IMR-90 (cell line): ENCODE data around the gene ZNF627. TPM values are rescaled to one million over a fixed set of nuclear protein-coding genes. Genes with fewer than 3 reads are reported as not detected.

ENCODE experiments used
- ATAC-seq: fragments of 200-7000 bp; cut with Tn5 transposase; 2 replicates; pipeline ENCODE4 v1.9.1; 2020; ENCODE audit warnings: low read depth, mild to moderate bottlenecking, moderate library complexity
- BruUV-seq: library from RNA; stranded (reverse); fragments of 400-500 nt; replicated peaks from 2 replicates; lab custom pipeline; 2021; lab: Mats Ljungman, UMichigan
- CTCF ChIA-PET: fragments of 300-600 bp; formaldehyde crosslinking; extraction: SDS; loops from one replicate; lab custom pipeline; 2021; ENCODE audit warnings: antibody characterized with exemption; lab: Yijun Ruan, JAX
- POLR2A ChIA-PET: fragments of 300-600 bp; sonication (Branson Sonifier 250); formaldehyde crosslinking; loops from one replicate; lab custom pipeline; 2022; ENCODE audit warnings: antibody characterized with exemption; ENCODE audit not compliant: unreplicated experiment; lab: Charles Lee
- DNase-seq: peaks from one replicate; pipeline ENCODE4 v3.0.0; 2013
- H2AFZ ChIP-seq: replicated peaks from 2 replicates; pipeline ENCODE3; 2013; ENCODE audit warnings: low read length, mild to moderate bottlenecking; ENCODE audit not compliant: poor library complexity
- H2AK5ac ChIP-seq: 2 replicates; pipeline ENCODE4 v1.6.1; 2013; ENCODE audit warnings: low read depth, low read length, inconsistent platforms
- H2AK9ac ChIP-seq: replicated peaks from 2 replicates; pipeline ENCODE3; 2013; ENCODE audit warnings: mild to moderate bottlenecking, low read depth, low read length, moderate library complexity; ENCODE audit not compliant: poor library complexity
- H2BK120ac ChIP-seq: 2 replicates; pipeline ENCODE4 v1.6.1; 2013; ENCODE audit warnings: low read depth, low read length, inconsistent platforms
- H2BK15ac ChIP-seq: 3 replicates; pipeline ENCODE4 v1.6.1; 2013; ENCODE audit warnings: low read depth, low read length, inconsistent platforms
- H2BK20ac ChIP-seq: 2 replicates; pipeline ENCODE4 v1.6.1; 2013; ENCODE audit warnings: low read depth, mild to moderate bottlenecking, inconsistent platforms, low read length, moderate library complexity
- H2BK5ac ChIP-seq: 2 replicates; pipeline ENCODE4 v1.6.1; 2013; ENCODE audit warnings: mild to moderate bottlenecking, low read depth, low read length, inconsistent platforms; ENCODE audit not compliant: poor library complexity, severe bottlenecking
- H3K14ac ChIP-seq: replicated peaks from 2 replicates; pipeline ENCODE4 v1.6.1; 2013; ENCODE audit warnings: low read depth, low read length, inconsistent platforms
- H3K18ac ChIP-seq: 2 replicates; pipeline ENCODE4 v1.6.1; 2013; ENCODE audit warnings: low read depth, low read length, control low read depth
- H3K23ac ChIP-seq: 2 replicates; pipeline ENCODE4 v1.6.1; 2013; ENCODE audit warnings: low read depth, low read length, inconsistent platforms
- H3K27ac ChIP-seq: 2 replicates; pipeline ENCODE4 v1.5.1; 2013; ENCODE audit warnings: mild to moderate bottlenecking, control low read depth, low read length; ENCODE audit not compliant: insufficient read depth
- H3K27me3 ChIP-seq: 2 replicates; pipeline ENCODE4 v1.6.1; 2013; ENCODE audit warnings: low read length; ENCODE audit not compliant: control insufficient read depth, insufficient read depth
- H3K36me3 ChIP-seq: 2 replicates; pipeline ENCODE4 v1.6.1; 2013; ENCODE audit warnings: low read length, mixed read lengths; ENCODE audit not compliant: control insufficient read depth, insufficient read depth
- H3K4ac ChIP-seq: 2 replicates; pipeline ENCODE4 v1.6.1; 2013; ENCODE audit warnings: low read depth, low read length, inconsistent platforms
- H3K4me1 ChIP-seq: 2 replicates; pipeline ENCODE4 v1.6.1; 2013; ENCODE audit warnings: low read length, mixed read lengths; ENCODE audit not compliant: control insufficient read depth, insufficient read depth
- H3K4me2 ChIP-seq: 2 replicates; pipeline ENCODE4 v1.6.1; 2013; ENCODE audit warnings: low read depth, mild to moderate bottlenecking, control low read depth, low read length, moderate library complexity
- H3K4me3 ChIP-seq: 2 replicates; pipeline ENCODE4 v1.5.1; 2013; ENCODE audit warnings: low read depth, mild to moderate bottlenecking, control low read depth, low read length, moderate library complexity; ENCODE audit not compliant: insufficient read depth
- H3K56ac ChIP-seq: 2 replicates; pipeline ENCODE4 v1.6.1; 2013; ENCODE audit warnings: low read length, inconsistent platforms; ENCODE audit not compliant: insufficient read depth; ENCODE audit errors: extremely low read depth
- H3K79me1 ChIP-seq, 2 experiments: 2 replicates each; pipeline ENCODE4 v1.6.1; 2013; ENCODE audit warnings: low read length in 2 of 2, inconsistent platforms in 1 of 2, low read depth in 1 of 2
- H3K9ac ChIP-seq: 2 replicates; pipeline ENCODE4 v1.6.1; 2013; ENCODE audit warnings: low read depth, low read length, control low read depth
- H3K9me1 ChIP-seq: 2 replicates; pipeline ENCODE4 v1.6.1; 2013; ENCODE audit warnings: low read length, inconsistent platforms; ENCODE audit not compliant: insufficient read depth
- H3K9me3 ChIP-seq: 2 replicates; pipeline ENCODE4 v1.6.1; 2013; ENCODE audit warnings: low read length; ENCODE audit not compliant: control insufficient read depth, insufficient read depth
- H4K20me1 ChIP-seq: 2 replicates; pipeline ENCODE4 v1.6.1; 2013; ENCODE audit warnings: low read length, inconsistent platforms; ENCODE audit not compliant: insufficient read depth
- H4K5ac ChIP-seq: 2 replicates; pipeline ENCODE4 v1.6.1; 2013; ENCODE audit warnings: mild to moderate bottlenecking, low read depth, low read length, control low read depth
- H4K8ac ChIP-seq, 2 experiments: 2 replicates each; pipeline ENCODE4 v1.6.1; 2013; ENCODE audit warnings: low read depth in 2 of 2, low read length in 2 of 2, control low read depth in 1 of 2, inconsistent platforms in 1 of 2
- H4K91ac ChIP-seq: 2 replicates; pipeline ENCODE4 v1.6.1; 2013; ENCODE audit warnings: low read depth, low read length, inconsistent platforms; ENCODE audit not compliant: insufficient read depth
- BHLHE40 ChIP-seq: fragments of 150-350 bp; IDR thresholded peaks from 2 replicates; pipeline ENCODE4 v1.6.1; 2016; ENCODE audit warnings: mild to moderate bottlenecking, low read depth, low read length
- CEBPB ChIP-seq: IDR thresholded peaks from 2 replicates; pipeline ENCODE4 v1.6.1; 2012; ENCODE audit warnings: low read depth, low read length, improper control_type of control experiment
- CHD1 ChIP-seq: IDR thresholded peaks from 2 replicates; pipeline ENCODE4 v1.6.1; 2012; ENCODE audit warnings: low read depth, low read length, improper control_type of control experiment
- CTCF ChIP-seq: conservative IDR thresholded peaks from 2 replicates; pipeline ENCODE4 v1.5.1; 2012; ENCODE audit warnings: mild to moderate bottlenecking, low read depth, low read length, improper control_type of control experiment
- FOS ChIP-seq: fragments of 150-350 bp; IDR thresholded peaks from 2 replicates; pipeline ENCODE4 v1.6.1; 2016; ENCODE audit warnings: low read depth, low read length
- MAFK ChIP-seq: IDR thresholded peaks from 2 replicates; pipeline ENCODE4 v1.6.1; 2012; ENCODE audit warnings: low read depth, low read length, improper control_type of control experiment
- MAZ ChIP-seq: IDR thresholded peaks from 2 replicates; pipeline ENCODE4 v1.6.1; 2012; ENCODE audit warnings: low read depth, mild to moderate bottlenecking, low read length, improper control_type of control experiment, moderate library complexity, borderline replicate concordance
- MXI1 ChIP-seq: IDR thresholded peaks from 2 replicates; pipeline ENCODE4 v1.6.1; 2012; ENCODE audit warnings: low read depth, mild to moderate bottlenecking, low read length, moderate library complexity, borderline replicate concordance
- NFE2L2 ChIP-seq: fragments of 150-350 bp; IDR thresholded peaks from 2 replicates; pipeline ENCODE4 v1.6.1; 2016; ENCODE audit warnings: low read depth, mild to moderate bottlenecking, low read length
- POLR2A ChIP-seq: IDR thresholded peaks from 2 replicates; pipeline ENCODE4 v1.6.1; 2012; ENCODE audit warnings: mild to moderate bottlenecking, low read depth, low read length
- RAD21 ChIP-seq: IDR thresholded peaks from 2 replicates; pipeline ENCODE4 v1.6.1; 2012; ENCODE audit warnings: low read length, improper control_type of control experiment
- RCOR1 ChIP-seq: IDR thresholded peaks from 2 replicates; pipeline ENCODE4 v1.6.1; 2012; ENCODE audit warnings: mild to moderate bottlenecking, low read length, improper control_type of control experiment; ENCODE audit not compliant: insufficient replicate concordance
- RFX5 ChIP-seq: IDR thresholded peaks from 2 replicates; pipeline ENCODE4 v1.8.0; 2012; ENCODE audit warnings: low read depth, mild to moderate bottlenecking, low read length, moderate library complexity
- SMC3 ChIP-seq: fragments of 150-350 bp; IDR thresholded peaks from 2 replicates; pipeline ENCODE4 v1.6.1; 2016; ENCODE audit warnings: low read depth, mild to moderate bottlenecking, antibody characterized with exemption, low read length, moderate library complexity
- USF2 ChIP-seq: fragments of 150-350 bp; IDR thresholded peaks from 2 replicates; pipeline ENCODE4 v1.6.1; 2017; ENCODE audit warnings: mild to moderate bottlenecking, antibody characterized with exemption, low read length, low read depth
- WGBS, 2 experiments: methylation state at CpG; one replicate each; pipeline versions ENCODE4 v1.1.5 to v1.1.7; 2013; ENCODE audit warnings: missing lambda C conversion rate in 2 of 2; ENCODE audit not compliant: insufficient read length in 1 of 2; ENCODE audit errors: extremely low coverage in 2 of 2; 5-methylcytosine and 5-hydroxymethylcytosine counted together
- dilution Hi-C: fragments of 300-500 bp; cut with HindIII; formaldehyde crosslinking; loops from one replicate; pipeline ENCODE4 v1.14.3; 2018; ENCODE audit warnings: low sequenced_read_pairs; ENCODE audit not compliant: unreplicated experiment
- in situ Hi-C: fragments of 300-500 bp; cut with MboI; formaldehyde crosslinking; loops from 3 replicates; pipeline ENCODE4 v1.14.3; 2019; ENCODE audit warnings: low sequenced_read_pairs, inconsistent platforms, mixed read lengths
- intact Hi-C: fragments of 100-400 bp; cut with micrococcal nuclease; formaldehyde crosslinking; loops from 2 replicates; pipeline ENCODE4 v1.10.0; 2022
- polyA plus RNA-seq, 3 experiments: library from polyadenylated mRNA; depleted of rRNA; stranded (reverse); fragments of >200 nt; gene quantifications; 2 replicates each; pipeline ENCODE4 v1.2.3, GENCODE V29; 2012; ENCODE audit warnings: low replicate concordance in 1 of 3
- total RNA-seq: library from RNA; depleted of rRNA; stranded (reverse); fragments of >200 nt; gene quantifications from 2 replicates; pipeline ENCODE4 v1.2.3, GENCODE V29; 2012
- TF ChIP-seq, protein P1 (sequence below): fragments of 150-350 bp; IDR thresholded peaks from 2 replicates; pipeline ENCODE4 v1.6.1; 2016; ENCODE audit warnings: low read depth, mild to moderate bottlenecking, low read length, moderate library complexity, borderline replicate concordance

The ZNF627 gene
- total and polyA plus RNA-seq, 2 of the 4 experiments (the other 2 are of a cell fraction): 6.3 to 34.4 TPM

DNA sequence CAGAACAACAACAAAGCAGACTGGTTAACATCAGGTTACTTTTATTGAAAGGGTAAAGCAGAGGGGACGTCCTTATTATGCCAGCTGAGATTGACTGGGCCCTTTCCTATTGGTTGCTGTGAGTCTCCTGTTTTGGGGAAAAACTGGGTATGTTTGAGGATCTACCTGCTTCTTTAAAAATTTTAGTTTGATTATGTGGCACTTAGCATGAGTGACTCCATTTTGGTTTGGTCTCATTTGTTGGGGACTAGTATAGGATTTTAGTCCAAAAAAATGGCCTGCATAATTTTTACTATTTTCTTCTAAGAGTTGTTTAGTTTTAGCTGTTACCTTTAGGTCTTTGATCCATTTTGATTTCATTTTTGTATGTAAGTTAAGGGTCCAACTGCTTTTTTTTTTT, 14.4 kb downstream of the ZNF627 start:
- no peak overlapping the region for H3K56ac ChIP-seq
- dilution Hi-C loops: no loop called here
- H2AK9ac ChIP-seq: no peak overlapping the region
- in situ Hi-C loops: no loop called here
- DNase-seq (no peak), ATAC-seq (no peak)
- no peaks in the 10 kb centered on the region for H3K4me1 ChIP-seq
- H3K27me3 ChIP-seq: no peaks in the 10 kb centered on the region
- H3K9ac ChIP-seq: no peak overlapping the region
- WGBS, 2 experiments: no CpG with 5 or more reads among the region's 1 CpG
- no peak overlapping the region for H2AK5ac ChIP-seq
- H4K20me1 ChIP-seq: peaks cover 31% of the 10 kb centered on the region
- no peak overlapping the region for H3K4ac ChIP-seq
- peaks cover 46 to 51% of the 10 kb centered on the region in 2 experiments for H3K79me1 ChIP-seq
- H4K91ac ChIP-seq: no peak overlapping the region
- H3K18ac ChIP-seq: no peak overlapping the region
- no peak overlapping the region for H2AFZ ChIP-seq
- no peak overlapping the region for H2BK120ac ChIP-seq
- intact Hi-C loops: no loop called here
- H3K14ac ChIP-seq: no peak overlapping the region
- TF ChIP-seq POLR2A (no peak), CTCF (no peak), CHD1 (no peak), NFE2L2 (no peak), FOS (no peak), MAZ (no peak), RFX5 (no peak), CEBPB (no peak), MXI1 (no peak), RAD21 (no peak), SMC3 (no peak), RCOR1 (no peak), USF2 (no peak), BHLHE40 (no peak), MAFK (no peak)
- TF ChIP-seq, protein P1, sequence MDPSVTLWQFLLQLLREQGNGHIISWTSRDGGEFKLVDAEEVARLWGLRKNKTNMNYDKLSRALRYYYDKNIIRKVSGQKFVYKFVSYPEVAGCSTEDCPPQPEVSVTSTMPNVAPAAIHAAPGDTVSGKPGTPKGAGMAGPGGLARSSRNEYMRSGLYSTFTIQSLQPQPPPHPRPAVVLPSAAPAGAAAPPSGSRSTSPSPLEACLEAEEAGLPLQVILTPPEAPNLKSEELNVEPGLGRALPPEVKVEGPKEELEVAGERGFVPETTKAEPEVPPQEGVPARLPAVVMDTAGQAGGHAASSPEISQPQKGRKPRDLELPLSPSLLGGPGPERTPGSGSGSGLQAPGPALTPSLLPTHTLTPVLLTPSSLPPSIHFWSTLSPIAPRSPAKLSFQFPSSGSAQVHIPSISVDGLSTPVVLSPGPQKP: no peak
- H3K27ac ChIP-seq: no peak overlapping the region
- H3K23ac ChIP-seq: no peak overlapping the region
- POLR2A ChIA-PET: no interaction called here
- H3K4me2 ChIP-seq: no peak overlapping the region
- no peak overlapping the region for H2BK5ac ChIP-seq
- H3K9me1 ChIP-seq: no peaks in the 10 kb centered on the region
- CTCF ChIA-PET: no interaction called here
- no peak overlapping the region for H3K4me3 ChIP-seq
- no TSS peak for BruUV-seq
- no peak overlapping the region for H4K5ac ChIP-seq
- peaks cover 41% of the 10 kb centered on the region for H3K36me3 ChIP-seq
- H2BK15ac ChIP-seq: no peak overlapping the region
- no peak overlapping the region for H2BK20ac ChIP-seq
- peaks cover 21% of the 10 kb centered on the region for H3K9me3 ChIP-seq
- no peak overlapping the region for H4K8ac ChIP-seq
